ENCODE measurements around the gene CCDC126.
"Not testable (repeated sequence)": the region's sequence is repeated elsewhere in the genome, so short reads cannot be mapped to it uniquely, and the experiment has no call there.

The CCDC126 gene

GRCh38 chr7:23662984-23663313 is 65.8 kb downstream of the CCDC126 start:
- H3K27ac ChIP-seq (ENCODE audit: low read length), result no peak overlapping the region
- no peak overlapping the region for H3K4me3 ChIP-seq (ENCODE audit: low read length)
- no peaks in the 10 kb centered on the region for H3K36me3 ChIP-seq (ENCODE audit: control insufficient read depth, insufficient read depth, low read length)
- H3K4me1 ChIP-seq (ENCODE audit: control insufficient read depth, insufficient read depth, low read length), result 0 out of 2 replicates have a peak, but pooled peaks cover 2% of the 10 kb centered on the region
- WGBS (ENCODE audit: insufficient coverage, insufficient read length), result no CpG with 5 or more reads among the region's 2 CpGs
- no peaks in the 10 kb centered on the region for H3K9me3 ChIP-seq (ENCODE audit: control insufficient read depth, insufficient read depth, low read length)
- no peak for DNase-seq (ENCODE audit: low read depth, low spot score)
- H3K27me3 ChIP-seq (ENCODE audit: control insufficient read depth, insufficient read depth, low read length), result no peaks in the 10 kb centered on the region

- Histone ChIP-seq H3K4me1 (ENCODE audit: control insufficient read depth, insufficient read depth, low read length) (0 out of 2 replicates have a peak, but pooled peaks cover 2% of the 10 kb centered on the region), H3K36me3 (ENCODE audit: control insufficient read depth, insufficient read depth, low read length) (no peaks in the 10 kb centered on the region), H3K27ac (ENCODE audit: low read length) (no peak overlapping the region), H3K9me3 (ENCODE audit: control insufficient read depth, insufficient read depth, low read length) (no peaks in the 10 kb centered on the region), H3K27me3 (ENCODE audit: control insufficient read depth, insufficient read depth, low read length) (no peaks in the 10 kb centered on the region), H3K4me3 (ENCODE audit: low read length) (no peak overlapping the region)
- DNase-seq (ENCODE audit: low read depth, low spot score), result no peak
Measured at GRCh38 chr7:23664122-23664521, 66.9 kb downstream of the CCDC126 start.

GRCh38 chr7:23672033-23672432 is 74.9 kb downstream of the CCDC126 start:
- no peaks in the 10 kb centered on the region for H3K9me3 ChIP-seq (ENCODE audit: control insufficient read depth, insufficient read depth, low read length)
- H3K4me1 ChIP-seq (ENCODE audit: control insufficient read depth, insufficient read depth, low read length), result no peaks in the 10 kb centered on the region
- DNase-seq (ENCODE audit: low read depth, low spot score), result no peak
- H3K36me3 ChIP-seq (ENCODE audit: control insufficient read depth, insufficient read depth, low read length), result no peaks in the 10 kb centered on the region
- H3K27ac ChIP-seq (ENCODE audit: low read length), result no peak overlapping the region
- WGBS (ENCODE audit: insufficient coverage, insufficient read length), result no CpG with 5 or more reads among the region's 3 CpGs
- H3K4me3 ChIP-seq (ENCODE audit: low read length), result no peak overlapping the region
- no peaks in the 10 kb centered on the region for H3K27me3 ChIP-seq (ENCODE audit: control insufficient read depth, insufficient read depth, low read length)

- no peaks in the 10 kb centered on the region for H3K4me1 ChIP-seq (ENCODE audit: control insufficient read depth, insufficient read depth, low read length)
- WGBS (ENCODE audit: insufficient coverage, insufficient read length), result no CpG with 5 or more reads among the region's 53 CpGs
- H3K36me3 ChIP-seq (ENCODE audit: control insufficient read depth, insufficient read depth, low read length), result no peaks in the 10 kb centered on the region
- H3K4me3 ChIP-seq (ENCODE audit: low read length), result peak within 1 kb of the TSS; percentile 69; the same call in 1 of the 2 replicates
- H3K9me3 ChIP-seq (ENCODE audit: control insufficient read depth, insufficient read depth, low read length), result no peaks in the 10 kb centered on the region
- peak; percentile 77 for DNase-seq (ENCODE audit: low read depth, low spot score)
- no peaks in the 10 kb centered on the region for H3K27me3 ChIP-seq (ENCODE audit: control insufficient read depth, insufficient read depth, low read length)
- H3K27ac ChIP-seq (ENCODE audit: low read length), result no peak within 1 kb of the TSS
Measured at GRCh38 chr7:23679898-23680413, 82.8 kb downstream of the CCDC126 start, which contains the start of gene FAM221A. TSS of gene FAM221A (plus strand) at chr7:23680199. CDS start at chr7:23680219, 20 bp downstream.

GRCh38 chr7:23680414-23681405 is 83.5 kb downstream of the CCDC126 start:
- no peak overlapping the region for H3K27ac ChIP-seq (ENCODE audit: low read length)
- peak; percentile 64 for DNase-seq (ENCODE audit: low read depth, low spot score)
- H3K9me3 ChIP-seq (ENCODE audit: control insufficient read depth, insufficient read depth, low read length), result no peaks in the 10 kb centered on the region
- no peaks in the 10 kb centered on the region for H3K4me1 ChIP-seq (ENCODE audit: control insufficient read depth, insufficient read depth, low read length)
- no CpG with 5 or more reads among the region's 42 CpGs for WGBS (ENCODE audit: insufficient coverage, insufficient read length)
- peak overlapping the region; percentile 69; the same call in 1 of the 2 replicates for H3K4me3 ChIP-seq (ENCODE audit: low read length)
- no peaks in the 10 kb centered on the region for H3K27me3 ChIP-seq (ENCODE audit: control insufficient read depth, insufficient read depth, low read length)
- H3K36me3 ChIP-seq (ENCODE audit: control insufficient read depth, insufficient read depth, low read length), result no peaks in the 10 kb centered on the region; the same call in 1 of the 2 replicates

- H3K27ac ChIP-seq (ENCODE audit: low read length); DNase-seq (ENCODE audit: low read depth, low spot score); H3K4me3 ChIP-seq (ENCODE audit: low read length); H3K27me3 ChIP-seq (ENCODE audit: control insufficient read depth, insufficient read depth, low read length); H3K4me1 ChIP-seq (ENCODE audit: control insufficient read depth, insufficient read depth, low read length); H3K9me3 ChIP-seq (ENCODE audit: control insufficient read depth, insufficient read depth, low read length); H3K36me3 ChIP-seq (ENCODE audit: control insufficient read depth, insufficient read depth, low read length): not testable (repeated sequence)
- no CpG with 5 or more reads among the region's 6 CpGs for WGBS (ENCODE audit: insufficient coverage, insufficient read length)
Measured at GRCh38 chr7:23684041-23684440, 86.9 kb downstream of the CCDC126 start.

- no peaks in the 10 kb centered on the region for H3K9me3 ChIP-seq (ENCODE audit: control insufficient read depth, insufficient read depth, low read length)
- no peak overlapping the region for H3K27ac ChIP-seq (ENCODE audit: low read length)
- H3K27me3 ChIP-seq (ENCODE audit: control insufficient read depth, insufficient read depth, low read length), result no peaks in the 10 kb centered on the region
- no CpG with 5 or more reads among the region's 3 CpGs for WGBS (ENCODE audit: insufficient coverage, insufficient read length)
- DNase-seq (ENCODE audit: low read depth, low spot score), result no peak
- peaks cover 3% of the 10 kb centered on the region; the same call in 1 of the 2 replicates for H3K36me3 ChIP-seq (ENCODE audit: control insufficient read depth, insufficient read depth, low read length)
- no peak overlapping the region for H3K4me3 ChIP-seq (ENCODE audit: low read length)
- H3K4me1 ChIP-seq (ENCODE audit: control insufficient read depth, insufficient read depth, low read length), result no peaks in the 10 kb centered on the region
Measured at GRCh38 chr7:23685731-23686130, 88.5 kb downstream of the CCDC126 start.

GRCh38 chr7:23687011-23687410 is 89.8 kb downstream of the CCDC126 start:
- no peak for DNase-seq (ENCODE audit: low read depth, low spot score)
- no peaks in the 10 kb centered on the region for H3K9me3 ChIP-seq (ENCODE audit: control insufficient read depth, insufficient read depth, low read length)
- no peak overlapping the region for H3K4me3 ChIP-seq (ENCODE audit: low read length)
- H3K27ac ChIP-seq (ENCODE audit: low read length), result no peak overlapping the region
- WGBS (ENCODE audit: insufficient coverage, insufficient read length), result no CpG with 5 or more reads among the region's 2 CpGs
- peaks cover 6% of the 10 kb centered on the region; the same call in 1 of the 2 replicates for H3K36me3 ChIP-seq (ENCODE audit: control insufficient read depth, insufficient read depth, low read length)
- H3K27me3 ChIP-seq (ENCODE audit: control insufficient read depth, insufficient read depth, low read length), result no peaks in the 10 kb centered on the region
- no peaks in the 10 kb centered on the region for H3K4me1 ChIP-seq (ENCODE audit: control insufficient read depth, insufficient read depth, low read length)

- H3K4me1 ChIP-seq (ENCODE audit: control insufficient read depth, insufficient read depth, low read length), result no peaks in the 10 kb centered on the region
- no peak for DNase-seq (ENCODE audit: low read depth, low spot score)
- peaks cover 6% of the 10 kb centered on the region; the same call in 1 of the 2 replicates for H3K36me3 ChIP-seq (ENCODE audit: control insufficient read depth, insufficient read depth, low read length)
- H3K4me3 ChIP-seq (ENCODE audit: low read length), result no peak overlapping the region
- H3K9me3 ChIP-seq (ENCODE audit: control insufficient read depth, insufficient read depth, low read length), result no peaks in the 10 kb centered on the region
- H3K27ac ChIP-seq (ENCODE audit: low read length), result no peak overlapping the region
- no CpG with 5 or more reads among the region's 4 CpGs for WGBS (ENCODE audit: insufficient coverage, insufficient read length)
- no peaks in the 10 kb centered on the region for H3K27me3 ChIP-seq (ENCODE audit: control insufficient read depth, insufficient read depth, low read length)
Measured at GRCh38 chr7:23689165-23689564, 92.0 kb downstream of the CCDC126 start.

GRCh38 chr7:23691320-23691719 is 94.1 kb downstream of the CCDC126 start:
- Histone ChIP-seq H3K36me3 (ENCODE audit: control insufficient read depth, insufficient read depth, low read length) (peaks cover 4% of the 10 kb centered on the region; the same call in 1 of the 2 replicates), H3K27me3 (ENCODE audit: control insufficient read depth, insufficient read depth, low read length) (no peaks in the 10 kb centered on the region), H3K9me3 (ENCODE audit: control insufficient read depth, insufficient read depth, low read length) (no peaks in the 10 kb centered on the region), H3K4me1 (ENCODE audit: control insufficient read depth, insufficient read depth, low read length) (no peaks in the 10 kb centered on the region), H3K27ac (ENCODE audit: low read length) (no peak overlapping the region), H3K4me3 (ENCODE audit: low read length) (no peak overlapping the region)
- no CpG with 5 or more reads among the region's 4 CpGs for WGBS (ENCODE audit: insufficient coverage, insufficient read length)
- no peak for DNase-seq (ENCODE audit: low read depth, low spot score)
